HL-60/S4 treated with retinoic acid at 250 ng/mL for 4 days and 3 days (cell line): Measurements from ENCODE around the gene SIK3.

Source experiments
- in situ Hi-C: fragments of 300-500 bp; cut with MboI; formaldehyde crosslinking; loops from 2 replicates; pipeline ENCODE4 v1.7.0; 2022; ENCODE audit warnings: low sequenced_read_pairs

The SIK3 gene

DNA sequence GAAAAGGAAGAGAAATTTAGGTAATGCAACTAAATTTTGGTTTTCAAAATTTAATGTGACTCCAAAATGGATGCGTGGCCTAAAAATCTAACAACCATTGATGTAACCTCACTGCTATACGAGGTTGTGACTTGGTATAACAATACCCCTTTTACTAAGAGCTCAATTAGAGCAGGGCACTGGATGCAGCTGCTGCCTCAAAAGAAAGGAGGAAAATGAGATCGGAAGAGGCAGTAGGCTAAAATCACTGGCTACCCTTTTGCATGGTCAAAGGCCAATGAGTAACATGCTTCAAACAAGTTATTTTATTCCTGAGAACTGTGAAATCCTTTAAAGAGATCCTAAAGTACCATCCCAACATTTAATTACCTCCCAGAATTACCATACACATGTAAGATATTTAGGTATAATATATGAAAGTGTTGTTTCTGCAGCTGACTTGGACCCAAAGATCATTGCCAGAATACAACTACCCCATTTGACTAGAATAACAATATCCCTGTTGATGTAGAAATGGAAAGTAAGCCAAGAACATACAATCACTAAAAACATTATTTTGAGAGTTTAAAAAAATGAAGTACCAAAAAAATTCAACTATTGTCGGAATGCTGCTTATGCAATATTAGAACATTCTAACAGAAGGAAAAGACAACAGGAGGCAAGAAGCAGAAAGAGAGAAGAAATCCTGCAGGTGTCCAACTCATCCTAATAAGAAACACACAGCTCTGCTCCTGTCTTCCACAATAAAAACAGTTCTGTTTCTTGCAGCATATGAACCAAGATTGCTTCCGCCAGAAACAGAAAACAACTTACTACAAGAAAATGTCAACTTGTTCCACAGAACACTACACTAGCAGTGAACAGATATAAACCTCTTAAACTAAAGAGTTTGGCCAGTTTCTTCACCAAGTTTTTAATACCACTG, 15.0 kb downstream of the SIK3 start:
- in situ Hi-C loops, result no loop called here

DNA sequence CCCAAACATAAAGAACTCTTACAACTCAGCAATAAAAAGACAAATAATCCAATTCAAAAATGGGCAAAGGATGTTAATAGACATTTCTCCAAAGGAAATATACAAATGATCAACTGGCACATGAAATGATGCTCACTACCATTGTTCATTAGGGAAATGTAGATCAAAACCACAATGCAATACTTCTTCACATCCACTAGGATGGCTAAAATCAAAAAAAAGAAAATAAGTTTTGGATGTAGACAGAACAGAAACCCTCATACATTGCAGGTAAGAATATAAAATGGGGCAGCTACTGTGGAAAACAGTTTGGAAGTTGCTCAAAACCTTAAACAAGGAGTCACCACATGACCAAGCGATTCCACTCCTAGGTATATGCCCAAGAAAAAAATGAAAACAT, 16.3 kb downstream of the SIK3 start:
- in situ Hi-C loops, result no loop called here

DNA sequence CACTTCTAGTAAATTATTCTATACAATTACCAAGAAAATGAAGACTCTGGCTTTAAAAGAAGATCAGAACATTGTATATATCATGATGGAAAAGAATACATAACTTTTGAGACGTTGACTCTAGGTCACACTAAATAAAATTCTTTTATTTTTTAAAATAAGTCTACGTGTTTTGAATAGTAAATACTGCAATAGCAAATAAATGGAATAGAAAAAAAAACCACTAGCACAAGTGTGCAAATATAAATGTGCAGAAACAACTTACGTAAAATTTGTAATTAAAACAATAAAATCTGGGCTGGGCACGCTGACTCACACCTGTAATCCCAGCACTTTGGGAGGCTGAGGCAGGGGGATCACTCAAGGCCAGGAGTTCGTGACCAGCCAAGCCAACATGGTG, 17.9 kb downstream of the SIK3 start:
- in situ Hi-C loops, result no loop called here

DNA sequence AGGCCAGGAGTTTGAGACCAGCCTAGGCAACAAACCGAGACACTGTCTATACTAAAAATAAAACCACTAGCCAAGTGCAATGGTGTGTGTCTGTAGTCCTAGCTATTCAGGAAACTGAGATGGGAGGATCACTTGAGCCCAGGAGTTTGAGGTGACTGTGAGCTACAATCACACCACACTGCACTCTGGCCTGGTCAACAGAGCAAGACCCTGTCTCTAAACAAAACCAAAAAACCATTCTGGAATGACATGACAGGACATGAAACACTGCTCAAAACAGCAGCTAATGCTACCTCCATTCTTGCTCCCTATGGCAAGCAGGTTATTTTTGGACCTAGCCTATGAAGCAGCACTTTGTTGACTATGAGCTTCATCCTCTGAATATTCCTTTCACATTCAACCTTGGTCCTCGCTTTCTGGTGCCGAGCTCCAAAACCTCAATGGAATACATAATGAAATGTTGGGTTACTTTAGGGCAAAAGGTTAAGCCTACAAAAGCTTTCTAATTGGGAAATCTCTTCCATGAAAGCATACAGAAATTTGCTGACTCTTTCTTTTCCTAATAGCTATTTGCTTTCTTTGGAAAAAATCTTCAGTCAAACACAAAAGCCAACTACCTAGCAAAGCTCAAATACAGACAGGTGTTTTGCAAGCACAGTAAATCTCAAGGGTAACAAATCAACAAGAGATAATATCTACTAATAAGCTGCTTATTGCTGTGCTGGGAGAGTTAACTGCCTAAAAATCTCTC, 21.1 kb downstream of the SIK3 start:
- in situ Hi-C loops, result no loop called here

DNA sequence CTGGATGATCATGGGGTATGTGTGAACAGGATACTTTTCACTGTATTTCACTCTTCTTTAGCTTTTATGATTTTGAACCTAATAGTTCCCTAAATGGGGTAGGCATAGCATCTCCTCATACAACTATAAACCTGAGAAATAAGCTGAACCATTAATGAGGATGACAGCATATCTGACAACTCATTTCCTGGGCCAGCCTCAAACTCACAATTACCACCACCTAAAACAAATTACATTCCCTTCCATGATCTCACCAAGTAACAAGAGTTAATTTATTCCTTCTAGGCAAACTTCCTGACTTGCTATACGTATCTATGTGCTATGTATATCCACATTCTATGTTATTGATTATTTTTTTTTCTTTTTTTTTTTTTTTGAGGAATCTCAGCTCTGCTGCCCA, 23.0 kb downstream of the SIK3 start:
- in situ Hi-C loops, result no loop called here

DNA sequence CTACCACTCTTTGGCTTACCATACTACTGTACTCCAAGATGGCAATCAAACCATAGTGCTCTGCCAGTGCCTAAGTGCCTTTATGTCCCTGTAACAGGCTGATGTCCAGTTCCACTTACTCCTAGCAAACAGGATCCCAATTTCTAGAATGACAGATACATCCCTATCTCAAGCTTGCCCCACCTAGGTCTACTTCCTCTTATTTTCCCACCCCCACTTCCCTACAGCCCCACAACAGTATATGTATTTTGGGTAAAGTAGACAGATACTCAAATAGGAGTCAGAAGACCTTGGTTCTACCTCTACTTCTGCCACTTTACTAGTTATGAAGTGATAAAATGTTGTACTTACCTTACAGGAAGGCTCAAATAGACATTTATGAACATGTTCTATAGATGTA, 24.1 kb downstream of the SIK3 start:
- in situ Hi-C loops, result no loop called here

DNA sequence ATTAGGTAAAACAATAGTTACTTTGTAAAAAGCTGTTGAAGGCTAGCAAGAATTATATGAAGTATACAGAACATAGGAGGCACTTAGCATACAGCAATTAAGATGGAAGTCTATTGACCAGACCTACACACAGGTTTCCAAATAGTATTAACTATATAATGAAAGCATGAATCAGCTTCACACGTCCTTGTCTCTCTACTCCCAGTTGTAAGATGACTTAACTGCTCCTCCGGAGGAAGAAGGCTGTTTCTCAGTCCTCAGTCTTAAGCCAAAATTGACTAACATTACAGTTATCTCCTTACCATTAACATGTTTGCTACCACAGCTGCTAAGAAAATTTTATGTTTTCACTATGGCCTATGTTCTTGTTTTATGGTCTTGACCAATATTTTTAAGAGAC, 24.7 kb downstream of the SIK3 start:
- in situ Hi-C loops, result no loop called here

DNA sequence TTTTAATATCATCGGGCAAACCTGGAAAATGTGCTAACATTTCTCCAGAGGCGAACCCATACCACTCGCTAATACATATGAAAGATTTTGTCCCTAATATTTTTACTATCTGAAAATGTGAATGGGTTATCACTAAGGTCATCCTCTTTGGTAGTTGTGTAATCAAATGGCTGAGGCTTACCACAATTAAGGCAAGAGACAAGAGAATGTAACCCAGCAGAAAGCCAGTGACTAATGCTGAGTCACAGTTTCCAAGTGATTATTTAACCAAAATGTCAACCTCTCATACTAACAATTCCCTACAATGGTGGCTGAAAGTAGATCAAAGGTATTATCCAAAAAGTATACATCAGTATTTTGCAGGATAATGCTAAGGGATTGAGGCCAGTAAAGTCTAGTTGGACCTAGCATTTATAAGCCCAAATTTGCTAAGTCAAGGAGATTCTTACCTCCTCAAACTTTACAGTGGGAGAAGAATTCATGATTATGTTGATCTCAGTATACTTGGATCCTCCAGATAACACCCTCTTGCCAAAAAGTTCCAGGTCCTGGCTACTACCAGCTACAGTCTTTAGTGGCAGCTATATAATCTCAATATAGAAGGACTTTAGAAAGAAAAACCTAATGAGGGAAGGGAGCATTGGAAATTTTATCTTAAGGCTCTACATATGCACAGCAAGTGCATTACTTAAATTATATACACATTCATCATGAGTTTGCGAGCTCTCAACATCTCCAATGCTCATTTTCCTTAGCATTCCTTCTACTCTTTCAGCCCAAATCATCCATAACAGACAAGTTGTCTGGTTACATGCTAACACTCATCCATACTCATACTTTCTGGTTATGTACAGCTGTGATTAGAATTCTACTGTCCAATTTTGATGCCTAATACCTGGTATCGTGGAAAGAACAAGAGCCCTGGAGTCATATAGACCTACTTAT, 25.4 kb downstream of the SIK3 start:
- in situ Hi-C loops, result no loop called here

DNA sequence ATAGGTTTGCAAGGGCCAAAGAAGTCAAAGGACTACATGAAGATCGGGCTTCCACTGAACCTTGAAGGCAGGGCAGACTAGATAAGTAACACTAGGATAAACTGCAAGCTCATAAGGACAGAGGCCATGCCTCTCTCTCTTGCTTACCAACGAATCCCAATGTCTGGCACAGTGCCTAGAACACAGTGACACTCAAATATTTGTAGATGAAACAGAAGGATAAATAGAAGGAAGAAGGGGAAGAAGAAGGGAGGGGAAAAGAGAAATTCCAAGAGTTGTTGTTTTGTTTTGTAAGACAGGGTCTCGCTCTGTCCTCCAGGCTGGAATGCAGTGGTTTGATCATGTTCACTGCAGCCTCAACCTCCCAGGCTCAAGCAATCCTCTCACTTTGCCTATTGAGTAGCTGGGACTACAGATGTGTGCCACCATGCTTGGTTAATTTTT, 26.9 kb downstream of the SIK3 start:
- in situ Hi-C loops, result no loop called here

DNA sequence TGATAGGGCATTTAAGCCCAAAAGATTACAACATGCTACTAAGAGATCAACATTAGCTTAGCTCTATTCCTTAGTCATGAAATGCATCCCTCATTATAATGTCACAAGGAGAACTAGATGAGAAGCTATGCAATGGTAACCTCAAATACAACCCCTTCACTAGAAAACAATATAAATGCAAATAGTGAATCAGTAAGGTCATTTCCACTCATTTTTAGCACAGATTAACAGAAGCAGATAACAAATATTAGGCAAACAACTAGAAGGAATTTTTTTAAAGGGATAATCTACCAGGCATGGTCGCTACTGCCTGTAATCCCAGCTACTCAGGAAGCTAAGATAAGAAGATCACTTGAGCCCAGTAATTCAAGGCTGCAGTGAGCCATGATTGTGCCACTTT, 28.2 kb downstream of the SIK3 start:
- in situ Hi-C loops, result no loop called here

DNA sequence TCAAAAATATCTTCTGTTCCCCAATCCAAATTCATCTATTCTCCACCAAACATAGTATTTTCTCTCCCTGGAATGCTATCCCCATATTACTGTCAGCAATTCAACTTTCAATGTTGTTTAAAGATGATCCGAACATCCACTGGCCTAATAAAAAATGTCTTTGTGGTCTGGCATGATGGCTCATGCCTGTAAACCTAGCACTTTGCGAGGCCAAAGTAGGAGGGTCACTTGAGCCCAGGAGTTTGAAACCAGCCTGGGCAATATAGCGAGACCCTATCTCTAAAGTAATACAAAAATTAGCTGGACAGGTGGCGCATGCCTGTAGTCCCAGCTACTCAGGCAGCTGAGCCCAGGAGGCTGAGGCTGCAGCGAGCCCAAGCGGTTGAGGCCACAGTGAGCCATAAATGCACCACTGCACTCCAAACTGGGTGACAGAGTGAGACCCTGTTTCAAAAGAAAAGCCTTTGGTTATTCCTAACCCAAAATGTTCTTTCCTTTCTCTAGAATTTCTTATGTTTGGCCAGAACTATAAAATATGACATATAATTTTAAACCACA, 29.8 kb downstream of the SIK3 start:
- in situ Hi-C loops, result no loop called here

DNA sequence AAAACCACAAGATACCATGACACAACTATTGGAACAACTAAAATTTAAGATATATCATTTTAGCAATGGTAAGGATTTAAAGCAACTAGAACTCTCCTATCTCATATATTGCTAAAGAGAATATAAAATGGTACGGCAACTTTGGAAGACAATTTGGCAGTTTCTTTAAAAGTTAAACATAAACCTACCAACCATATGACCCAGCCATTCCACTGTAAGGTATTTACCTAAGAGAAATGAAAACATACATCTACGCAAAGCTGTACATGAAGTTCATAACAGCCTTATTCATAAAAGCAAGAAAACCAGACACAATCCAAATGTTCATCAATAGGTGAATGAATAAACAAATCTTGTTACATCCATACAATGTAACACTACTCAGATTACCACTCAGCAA, 31.3 kb downstream of the SIK3 start:
- in situ Hi-C loops, result no loop called here

DNA sequence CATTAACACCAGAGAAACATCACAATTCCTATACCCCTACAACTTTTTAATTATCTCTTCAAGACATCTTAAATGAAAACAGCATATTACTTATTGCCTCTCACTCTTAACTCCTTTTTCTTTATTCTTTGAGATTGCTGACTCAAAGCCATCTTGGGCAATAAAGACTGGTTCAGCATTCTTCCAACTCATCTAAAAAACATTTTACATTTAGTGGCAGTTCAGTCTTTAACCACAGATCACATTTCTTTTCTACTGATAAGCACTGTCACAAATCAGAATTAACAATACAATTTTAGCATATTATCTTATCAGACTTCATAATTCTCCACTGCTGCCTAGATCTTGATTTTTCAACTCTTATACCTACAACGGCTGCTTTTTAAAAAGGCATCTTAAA, 34.0 kb downstream of the SIK3 start:
- in situ Hi-C loops, result no loop called here

DNA sequence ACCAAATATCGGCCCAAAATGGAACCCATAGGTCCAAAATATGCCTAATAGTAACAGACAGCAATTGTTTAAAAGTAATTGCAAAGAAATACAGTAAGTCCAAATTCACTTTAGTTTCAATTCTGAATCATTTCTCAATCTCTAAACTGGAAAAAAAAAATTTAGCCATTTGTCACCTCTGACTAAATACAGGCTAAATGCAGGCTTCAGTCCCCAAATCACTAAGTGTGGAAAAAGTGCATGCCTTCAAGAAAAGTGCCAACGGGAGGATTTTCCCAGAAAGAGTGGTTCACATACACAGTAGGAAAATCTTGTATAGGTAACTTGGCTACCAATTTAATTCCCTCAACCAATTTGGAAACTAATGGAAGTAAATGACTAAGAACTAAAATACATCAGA, 35.7 kb downstream of the SIK3 start:
- in situ Hi-C loops, result no loop called here

DNA sequence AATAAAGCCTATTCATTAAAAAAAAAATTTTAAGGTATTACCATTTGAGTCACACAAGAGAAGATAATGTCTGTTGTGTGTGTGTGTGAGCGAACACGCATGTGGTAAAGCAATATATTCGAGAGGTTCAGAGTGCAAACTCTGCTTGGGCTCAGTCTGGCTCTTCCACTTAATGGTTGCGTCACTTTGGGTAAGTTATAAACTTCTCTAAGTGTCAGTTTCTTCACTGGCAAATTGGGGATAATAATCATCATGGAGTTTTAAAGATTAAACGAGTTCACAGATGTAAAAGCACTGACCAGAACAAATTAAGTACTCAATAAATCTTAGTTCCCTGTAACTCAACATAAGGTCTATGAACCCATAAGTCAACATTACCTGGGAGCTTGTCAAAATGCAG, 37.0 kb downstream of the SIK3 start:
- in situ Hi-C loops, result no loop called here

DNA sequence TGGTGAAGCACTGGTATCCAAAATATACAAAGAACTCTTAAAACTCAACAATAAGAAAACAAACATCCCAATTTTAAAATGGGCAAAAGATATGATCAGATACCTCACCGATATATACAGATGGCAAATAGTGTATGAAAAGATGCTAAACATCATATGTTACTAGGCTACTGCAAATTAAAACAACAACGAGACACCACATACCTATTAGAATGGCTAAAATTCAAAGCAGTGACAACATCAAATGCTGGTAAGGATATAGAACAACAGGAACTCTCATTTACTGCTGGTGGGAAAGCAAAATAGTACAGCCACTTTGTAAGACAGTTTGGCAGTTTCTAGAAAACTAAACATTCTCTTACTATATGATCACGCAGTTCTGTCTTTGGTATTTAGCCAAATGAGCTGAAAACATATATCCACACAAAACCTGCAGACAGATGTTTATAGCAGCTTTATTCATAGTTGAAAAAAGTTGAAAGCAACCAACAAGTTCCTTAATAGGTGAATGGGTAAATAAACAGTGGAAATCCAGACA, 38.5 kb downstream of the SIK3 start:
- in situ Hi-C loops, result no loop called here

DNA sequence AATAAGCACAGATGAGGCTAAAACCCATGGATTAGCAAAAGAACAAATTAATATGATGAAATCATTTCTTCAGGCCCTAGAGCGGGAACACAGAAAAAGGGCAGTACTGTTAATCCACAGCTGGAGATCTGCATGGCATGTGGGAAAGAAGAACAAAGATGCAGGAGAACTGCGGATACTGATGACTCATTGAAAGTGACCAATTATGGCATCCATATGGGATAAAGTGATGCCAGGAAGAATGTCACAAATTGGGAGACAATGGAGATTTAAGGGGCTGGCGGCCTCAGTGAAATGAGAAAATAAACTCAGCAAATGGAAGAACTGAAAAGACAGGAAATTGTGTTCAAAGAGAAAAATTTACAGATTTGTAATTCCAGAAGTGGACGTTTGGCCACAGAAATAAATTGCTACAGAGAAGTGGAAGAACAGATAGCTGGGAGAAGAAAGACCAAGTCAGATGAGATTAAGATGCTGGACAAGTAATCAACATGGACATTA, 39.4 kb downstream of the SIK3 start:
- in situ Hi-C loops, result no loop called here

DNA sequence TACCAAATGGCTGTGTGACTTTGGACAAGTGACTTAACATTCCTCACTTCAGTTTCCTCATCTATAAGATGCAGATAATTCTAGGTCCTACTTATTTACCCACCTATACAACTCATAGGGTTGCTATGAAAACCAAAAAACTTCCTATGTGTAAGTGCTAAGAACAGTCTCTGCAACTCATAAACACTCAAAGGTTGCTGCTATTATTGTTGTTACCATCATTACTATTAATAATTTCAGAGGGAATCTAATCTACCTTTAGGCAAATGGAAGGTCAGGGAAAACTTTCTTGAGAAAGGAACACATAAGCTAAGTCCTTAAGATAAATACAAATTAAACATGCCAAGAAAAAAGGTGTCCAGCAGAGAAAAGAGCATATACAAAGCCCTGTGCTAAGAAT, 40.5 kb downstream of the SIK3 start:
- in situ Hi-C loops, result no loop called here

DNA sequence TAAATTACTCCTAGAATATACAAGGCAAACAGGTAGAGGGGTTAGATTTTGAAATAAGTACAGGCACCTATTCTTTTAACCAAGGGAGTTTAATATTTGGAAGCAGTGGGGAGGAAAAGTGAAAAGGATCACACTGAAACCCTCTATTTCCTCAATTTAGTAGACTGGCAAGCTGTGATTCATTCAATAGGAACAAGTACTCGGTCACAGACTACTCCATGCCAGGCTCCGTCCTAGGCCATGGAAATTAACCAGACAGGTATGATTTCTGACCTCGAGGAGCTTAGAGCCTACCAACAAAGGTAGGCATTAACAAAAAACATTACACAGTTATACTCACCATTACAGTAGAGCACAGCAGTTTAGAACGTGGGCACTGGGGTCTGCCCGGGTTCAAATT, 40.9 kb downstream of the SIK3 start:
- in situ Hi-C loops, result no loop called here

DNA sequence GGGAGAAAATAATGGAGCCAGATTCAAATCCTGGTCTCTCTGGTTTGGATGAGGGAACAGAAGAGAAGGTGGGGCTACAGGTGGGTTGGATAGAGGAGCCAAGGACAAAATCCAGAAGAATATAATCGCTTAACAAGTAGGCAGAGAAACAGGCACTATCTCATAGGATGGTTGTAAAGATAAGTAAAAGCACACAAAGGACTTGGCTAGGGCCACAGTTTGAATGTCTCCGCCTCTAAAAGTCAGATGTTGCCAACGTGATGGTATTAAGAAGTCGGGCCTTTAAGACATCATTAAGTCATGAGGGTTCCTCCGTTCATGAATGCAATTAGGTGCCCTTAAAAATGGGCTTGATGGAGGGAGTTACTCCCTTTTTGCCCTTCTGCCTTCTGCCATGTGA, 42.8 kb downstream of the SIK3 start:
- in situ Hi-C loops, result no loop called here
